Measurements from ENCODE around the gene YIPF4.
"Not testable (repeated sequence)": the region's sequence is repeated elsewhere in the genome, so short reads cannot be mapped to it uniquely, and the experiment has no call there.

Gene YIPF4

DNA sequence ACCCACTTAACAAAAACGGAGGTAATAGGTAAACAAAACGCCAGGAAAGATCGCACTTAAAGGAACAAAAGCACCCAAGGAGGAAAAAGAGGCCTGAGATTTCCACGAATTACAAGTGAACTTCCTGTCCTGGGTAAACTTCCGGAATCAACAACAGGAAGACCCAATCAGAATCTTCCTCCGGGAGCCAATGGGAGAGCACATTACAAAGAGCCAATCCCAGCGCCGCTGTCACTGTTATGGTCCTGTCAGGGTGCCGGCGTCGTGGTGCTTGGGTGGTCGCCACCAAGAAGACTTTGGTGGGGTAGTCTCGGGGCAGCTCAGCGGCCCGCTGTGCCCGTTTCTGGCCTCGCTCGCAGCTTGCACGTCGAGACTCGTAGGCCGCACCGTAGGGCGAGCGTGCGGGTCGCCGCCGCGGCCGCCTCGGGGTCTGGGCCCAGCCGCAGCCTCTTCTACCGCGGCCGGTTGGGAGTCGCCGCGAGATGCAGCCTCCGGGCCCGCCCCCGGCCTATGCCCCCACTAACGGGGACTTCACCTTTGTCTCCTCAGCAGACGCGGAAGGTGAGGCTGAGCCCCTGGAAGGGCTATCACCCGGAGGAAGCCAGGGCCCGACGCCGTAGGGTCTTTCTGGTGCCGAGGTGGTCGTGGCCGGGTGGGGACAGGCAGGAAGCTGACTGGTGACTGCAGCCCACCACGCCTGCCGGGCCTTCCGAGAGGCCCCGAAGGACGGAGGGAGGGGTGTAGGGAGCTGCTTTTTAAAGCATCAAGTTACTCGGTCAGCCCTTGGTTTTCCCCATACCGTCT, at the start of gene YIPF4:
YIPF4 (plus strand) TSS at position 231 of the 804 bp plus-strand sequence; CDS start at position 483, 252 bp downstream.
- DNase-seq, result peak; percentile 88

DNA sequence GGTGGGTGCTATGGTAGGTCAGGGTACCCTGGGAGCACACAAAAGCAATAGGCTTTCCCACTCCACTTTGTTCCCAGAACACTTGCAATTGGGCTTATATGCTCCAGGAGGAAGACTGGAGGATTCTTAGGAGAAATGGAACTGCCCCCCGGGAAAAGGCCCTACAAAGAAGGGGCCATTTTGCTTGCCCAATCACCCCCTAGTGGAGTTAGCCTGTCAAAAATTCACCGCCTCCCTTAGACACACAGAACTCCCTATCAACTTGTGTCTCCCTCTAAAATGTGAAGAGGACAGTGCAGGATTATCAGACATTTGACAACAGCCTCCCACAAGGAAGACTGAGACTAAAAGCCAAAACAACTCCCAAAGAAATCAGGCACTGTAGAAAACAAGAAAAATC, 49.5 kb upstream of the YIPF4 start:
- DNase-seq, result no peak

DNA sequence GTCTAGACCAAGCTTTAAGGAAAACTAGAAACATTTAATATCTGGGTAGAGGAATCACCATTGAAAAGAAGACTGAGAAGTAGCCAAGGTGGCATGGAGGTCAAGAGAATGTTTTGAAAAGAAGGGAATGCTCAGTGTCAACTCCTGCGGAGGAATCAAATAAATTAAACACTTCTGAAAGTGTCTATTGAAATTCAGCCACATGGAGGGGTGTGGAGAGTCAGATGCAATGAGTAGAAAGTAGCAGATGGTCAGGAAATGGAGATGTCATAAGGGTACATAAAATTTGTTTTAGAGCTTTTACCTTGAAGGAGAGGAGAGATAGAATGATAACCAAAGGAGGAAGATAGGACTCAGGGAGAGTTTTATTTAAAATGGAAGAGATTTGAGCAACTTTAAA, 48.1 kb upstream of the YIPF4 start:
- DNase-seq, result no peak

DNA sequence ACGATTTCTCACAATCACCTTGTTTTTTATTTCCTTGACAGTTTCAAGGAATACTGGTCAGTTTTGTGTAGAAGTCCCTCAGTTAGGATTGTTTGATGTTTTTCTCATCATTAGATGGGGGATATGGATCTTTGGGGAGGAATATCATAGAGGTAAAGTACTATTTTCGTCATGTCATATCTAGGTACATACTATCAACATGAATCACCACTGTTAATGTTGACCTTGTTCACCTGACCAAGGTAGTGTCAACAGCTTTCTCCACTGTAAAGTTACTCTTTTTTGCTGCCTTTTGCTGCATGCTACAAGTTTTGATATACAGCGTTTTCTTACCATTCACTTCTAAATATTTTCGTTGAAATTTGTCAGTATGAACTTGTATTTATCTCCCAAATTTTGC, 45.7 kb upstream of the YIPF4 start:
- DNase-seq, result no peak

DNA sequence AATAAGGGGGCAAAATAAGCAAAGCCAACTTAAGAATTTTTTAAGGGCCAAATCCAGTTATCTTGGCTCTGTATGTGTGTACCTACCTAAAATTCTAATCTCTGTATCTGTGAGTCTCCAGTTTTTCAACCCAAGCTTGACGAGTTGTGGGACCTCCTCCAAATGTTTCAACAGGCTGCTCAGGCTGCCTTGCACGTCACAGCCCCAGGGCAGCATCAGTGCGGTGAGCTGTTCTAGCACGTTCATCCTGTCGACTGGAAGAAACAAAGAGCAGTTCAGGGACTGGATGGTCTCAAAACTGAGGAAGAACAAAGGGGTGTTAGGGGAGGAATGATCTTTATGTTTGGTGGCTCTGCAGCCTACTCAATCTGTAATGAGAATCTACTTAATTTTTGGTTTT, 42.4 kb upstream of the YIPF4 start:
- no peak for DNase-seq

DNA sequence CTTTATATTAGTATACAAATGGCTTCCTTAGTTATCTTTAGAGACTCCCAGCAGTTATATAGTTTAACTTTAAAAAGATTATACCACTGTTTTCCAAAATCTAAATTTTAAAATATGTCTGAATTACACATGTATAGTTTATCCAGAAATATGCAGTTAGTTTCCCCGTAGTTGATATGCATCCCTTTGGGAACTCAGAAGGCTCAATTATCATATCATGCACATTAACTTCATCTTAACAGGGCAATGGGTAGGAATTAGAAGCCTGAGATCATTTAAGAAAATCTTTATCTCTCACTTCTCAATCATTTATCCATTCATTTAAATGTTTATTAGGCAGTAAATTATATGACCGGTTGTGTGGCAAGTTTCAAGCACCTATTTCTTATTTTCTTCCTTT, 40.2 kb upstream of the YIPF4 start:
- no peak for DNase-seq

DNA sequence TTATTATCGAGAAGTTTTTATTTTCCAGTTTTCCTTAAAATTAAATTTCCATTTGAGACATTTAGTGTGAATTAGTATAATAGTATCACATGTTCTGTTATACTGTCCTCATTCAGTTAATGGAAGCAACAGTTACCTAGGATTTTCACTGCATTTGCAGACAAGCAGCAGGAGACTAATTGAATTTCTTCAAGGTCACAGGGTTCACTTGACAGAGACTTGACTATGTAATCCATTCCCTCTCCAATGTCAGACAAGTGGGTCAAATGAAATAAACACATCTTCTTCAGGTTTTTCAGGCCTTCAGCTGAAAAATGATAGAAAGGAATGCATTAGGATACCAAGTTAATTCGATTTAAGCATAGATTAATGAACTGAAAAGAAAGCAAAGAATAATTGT, 39.7 kb upstream of the YIPF4 start:
- DNase-seq, result no peak

DNA sequence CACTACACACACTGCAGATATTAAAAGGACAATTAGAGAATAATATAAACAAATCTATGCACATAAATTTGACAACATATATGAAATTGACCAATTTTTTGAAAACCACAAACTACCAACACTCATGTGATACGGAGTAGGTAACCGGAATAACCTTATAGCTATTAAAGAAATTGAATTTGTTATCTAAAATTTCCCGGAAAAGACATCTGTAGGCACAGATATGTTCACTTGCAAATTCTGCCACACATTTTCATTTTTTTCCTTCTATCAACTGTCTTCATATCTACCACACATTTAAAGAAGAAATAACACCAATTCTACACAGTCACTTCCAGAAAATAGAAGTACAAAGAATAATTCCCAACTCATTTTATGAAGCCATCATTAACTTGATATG, 35.4 kb upstream of the YIPF4 start:
- no peak for DNase-seq

DNA sequence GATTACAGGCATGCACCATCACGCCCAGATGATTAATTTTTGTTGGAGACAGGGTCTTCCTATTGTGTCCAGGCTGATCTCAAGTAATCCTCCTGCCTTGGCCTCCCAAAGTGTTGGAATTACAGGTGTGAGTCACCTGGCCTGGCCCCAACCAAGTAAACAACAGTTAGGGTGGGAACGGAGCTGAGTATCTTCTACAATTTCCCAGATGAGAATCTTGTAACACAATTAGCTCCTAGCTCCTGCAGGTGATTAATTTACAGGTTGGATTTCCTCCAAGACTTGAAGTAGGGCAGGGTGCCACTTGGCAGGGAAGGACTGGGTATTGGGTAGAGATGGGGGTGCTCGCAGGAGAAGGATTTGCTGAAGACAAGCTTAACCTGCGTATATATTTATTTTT, 30.8 kb upstream of the YIPF4 start:
- no peak for DNase-seq

DNA sequence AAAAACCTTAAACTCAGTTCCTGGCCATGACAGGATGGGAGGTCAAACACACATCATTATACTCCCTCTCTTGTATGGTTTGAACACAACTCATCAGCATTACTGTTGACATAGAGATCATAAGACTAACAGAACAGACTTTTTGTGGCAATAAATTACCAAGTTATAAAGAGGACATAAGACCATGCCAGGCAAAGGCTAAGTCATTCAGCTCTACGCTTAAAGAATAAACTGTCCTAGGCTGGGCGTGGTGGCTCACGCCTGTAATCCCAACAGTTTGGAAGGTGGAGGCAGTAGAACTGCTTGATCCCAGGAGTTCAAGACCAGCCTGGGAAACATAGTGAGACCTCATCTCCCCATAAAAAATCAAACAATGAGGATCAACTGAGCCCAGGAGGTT, 29.4 kb upstream of the YIPF4 start:
- no peak for DNase-seq

DNA sequence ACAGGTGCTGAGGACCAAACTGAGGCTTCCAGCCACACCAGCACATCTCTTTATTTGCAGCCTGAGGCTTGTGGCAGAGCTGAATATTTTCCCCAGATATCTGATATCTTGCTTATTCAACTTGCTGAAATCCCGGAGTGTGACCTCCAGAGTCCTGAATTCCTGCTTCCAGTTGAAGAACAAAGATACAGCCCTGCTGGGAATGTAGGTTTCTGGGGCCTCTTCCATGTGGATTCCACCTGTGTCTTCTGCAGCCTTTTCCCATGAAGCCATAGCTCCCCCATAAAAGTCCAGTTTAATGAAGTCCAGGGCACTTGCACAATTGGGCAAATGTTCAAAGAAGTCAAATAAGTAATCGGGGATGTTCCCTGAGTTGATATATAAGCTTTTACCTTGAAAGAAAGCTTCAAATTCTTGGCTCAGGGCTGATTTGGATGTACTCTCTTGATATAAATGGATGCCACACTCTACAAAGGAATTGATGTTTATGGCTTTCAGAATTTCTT, 27.9 kb upstream of the YIPF4 start:
- DNase-seq, result no peak

DNA sequence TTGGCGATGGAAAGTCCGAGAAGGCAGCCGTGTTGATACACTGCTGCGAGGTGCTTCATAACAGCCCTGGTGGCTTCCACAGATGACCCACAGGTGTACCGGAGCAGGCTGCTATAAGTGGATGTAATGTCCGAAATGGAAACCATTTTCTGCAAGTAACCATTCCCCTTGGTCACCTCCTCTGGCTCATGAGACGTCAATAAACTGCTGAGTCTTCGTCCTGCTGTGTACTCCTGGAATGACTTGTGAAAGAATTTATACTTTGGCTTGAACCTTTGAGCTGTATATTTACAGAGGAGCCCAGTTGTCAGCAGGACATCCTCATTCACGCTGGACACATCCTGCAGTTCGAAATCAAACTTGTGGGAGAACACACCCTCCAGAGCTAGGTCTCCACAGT, 27.4 kb upstream of the YIPF4 start:
- DNase-seq, result no peak

DNA sequence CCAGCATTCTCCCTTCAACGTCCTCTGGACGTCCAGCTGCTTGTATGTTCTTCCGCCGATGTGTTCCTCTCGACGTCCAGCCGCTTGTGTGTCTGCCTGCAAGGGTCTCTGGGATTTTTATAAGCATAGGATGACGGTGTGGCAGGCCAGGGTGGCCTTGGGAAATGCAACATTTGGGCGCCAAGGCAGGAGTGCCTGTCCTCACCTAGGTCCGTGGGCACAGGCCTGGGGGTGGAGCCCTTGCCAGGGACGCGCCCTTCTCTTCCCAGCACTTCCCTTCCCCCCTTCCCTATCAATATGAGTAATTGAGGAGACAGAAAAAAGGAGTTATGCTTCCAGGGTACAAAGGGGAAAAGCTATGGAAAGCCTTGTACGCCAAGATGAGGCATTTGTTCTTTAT, 19.5 kb upstream of the YIPF4 start:
- DNase-seq, result no peak

DNA sequence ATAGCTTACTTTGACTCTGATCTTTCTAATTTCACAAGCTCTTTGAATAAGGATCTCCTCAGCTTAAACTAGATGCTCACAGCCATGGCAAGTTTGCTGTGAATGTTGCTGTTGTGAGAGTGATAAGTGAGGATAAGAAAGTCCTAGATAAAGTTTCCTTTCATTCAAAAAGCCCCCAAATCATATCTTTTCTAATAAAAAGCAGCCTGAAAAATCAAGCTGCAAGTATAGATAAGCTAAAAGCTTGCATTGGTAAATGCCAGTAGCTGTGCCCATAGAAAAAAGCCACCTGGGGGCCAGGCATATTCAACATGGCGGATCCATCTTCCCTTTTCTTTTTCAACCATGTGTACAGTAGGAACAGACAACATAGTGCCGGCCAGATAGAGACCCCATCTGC, 17.3 kb upstream of the YIPF4 start:
- no peak for DNase-seq

DNA sequence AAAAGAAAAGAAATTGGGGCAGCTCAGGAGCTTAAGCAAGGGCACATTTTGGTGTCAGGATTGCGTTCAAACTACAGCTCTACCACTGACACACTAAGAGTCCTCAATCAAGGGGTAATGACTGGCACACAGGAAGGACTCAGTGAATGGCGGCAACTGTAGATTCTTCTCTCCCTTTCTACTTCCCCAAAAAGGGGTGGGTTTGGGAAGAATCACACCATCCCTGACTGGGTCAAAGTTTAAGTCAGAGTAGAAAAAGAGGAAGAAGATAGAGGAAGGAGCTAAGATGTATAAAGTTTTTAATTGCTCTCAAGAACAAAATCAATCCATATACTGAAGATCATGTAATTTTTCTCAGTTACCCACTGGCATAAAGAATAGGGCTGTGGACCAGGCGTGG, 15.6 kb upstream of the YIPF4 start:
- DNase-seq, result no peak

DNA sequence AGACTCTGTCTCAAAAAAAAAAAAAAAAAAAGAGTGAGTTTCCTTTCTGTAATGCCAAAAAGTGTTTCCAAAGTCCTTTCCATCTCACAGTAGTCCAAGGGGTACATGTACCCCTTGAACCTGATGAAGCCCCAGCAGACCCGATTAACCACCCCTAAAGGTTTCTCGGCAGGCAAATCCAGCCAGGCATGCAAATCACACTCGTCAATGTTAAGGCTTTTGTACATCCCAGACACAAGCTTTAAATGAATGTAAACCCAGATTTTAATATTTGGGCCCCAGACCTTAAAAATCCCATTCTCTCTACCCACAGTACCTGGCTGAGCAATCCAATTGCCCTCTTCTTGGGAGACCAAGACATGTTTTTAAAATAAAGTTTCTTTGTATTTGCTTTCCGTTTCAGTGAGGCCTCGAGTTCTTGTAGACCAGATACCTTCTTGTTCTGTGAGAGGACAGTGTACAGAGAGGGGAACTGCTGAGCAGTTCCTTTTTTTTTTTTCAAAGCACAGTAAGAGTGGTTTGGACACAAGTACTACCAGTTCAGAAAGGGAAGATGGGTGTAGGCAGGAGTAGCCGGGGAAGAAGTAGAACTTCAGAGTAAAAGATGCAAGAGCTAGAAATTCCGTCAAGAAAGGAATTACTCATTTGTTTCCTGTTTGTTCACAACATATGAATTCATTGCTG, 13.1 kb upstream of the YIPF4 start, which contains the start of gene NLRC4:
NLRC4 (minus strand) TSS at position 465 of the 684 bp plus-strand sequence. CDS start 8,111 bp downstream, outside the sequence.
- DNase-seq, result no peak

DNA sequence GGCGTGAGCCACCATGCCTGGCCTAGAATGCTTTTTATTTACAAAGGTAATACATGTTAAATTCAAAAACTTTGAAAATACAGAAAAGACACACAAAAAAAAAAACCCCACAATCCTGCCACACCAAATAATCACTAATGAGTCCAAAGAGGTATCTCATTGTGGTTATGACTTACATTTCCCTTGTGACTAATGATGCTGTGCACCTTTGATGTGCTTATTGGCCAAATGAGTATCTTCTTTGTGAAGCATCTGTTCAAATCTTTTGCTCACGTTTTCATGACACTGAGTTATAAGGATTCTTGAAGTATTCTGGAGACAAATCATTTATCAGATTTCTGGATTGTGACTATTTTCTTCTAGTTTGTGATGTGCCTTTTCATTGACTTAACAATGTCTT, 6.6 kb upstream of the YIPF4 start:
- DNase-seq, result no peak

DNA sequence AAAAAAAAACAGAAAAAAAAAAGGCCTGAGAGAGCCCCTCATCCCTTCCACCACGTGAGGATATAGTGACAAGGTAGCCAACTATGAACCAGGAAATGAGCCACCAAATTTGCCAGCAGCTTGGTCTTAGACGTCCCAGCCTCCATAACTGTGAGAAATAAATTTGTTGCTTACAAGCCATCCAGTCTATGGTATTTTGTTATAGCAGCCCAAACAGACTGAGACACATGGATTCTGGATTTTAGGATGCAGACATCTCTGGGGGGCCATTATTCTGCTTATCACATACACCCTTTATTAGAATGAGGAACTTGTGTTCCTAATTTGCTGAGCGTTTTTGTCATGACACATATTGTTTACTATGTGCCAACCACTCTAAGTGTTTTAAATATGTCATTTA, 5.4 kb upstream of the YIPF4 start:
- no peak for DNase-seq

DNA sequence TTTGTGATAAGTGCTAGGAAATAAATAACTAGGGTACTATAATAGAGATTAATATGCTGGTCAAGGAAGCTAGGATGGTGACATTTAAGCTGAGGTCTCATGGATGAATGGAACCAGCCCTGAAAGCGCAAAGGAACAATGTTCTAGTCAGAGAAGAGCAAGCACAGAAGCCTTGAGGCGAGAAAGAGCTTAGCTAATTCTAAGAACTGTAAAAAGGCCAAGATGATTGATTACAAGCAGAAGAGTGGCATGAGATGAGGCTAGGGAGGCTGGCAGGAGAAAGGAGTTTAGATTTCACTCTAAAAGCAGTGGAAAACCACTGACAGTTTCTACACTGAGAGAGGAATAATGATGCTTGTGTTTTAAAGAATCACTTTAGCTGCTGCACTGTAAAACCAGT, 3.4 kb upstream of the YIPF4 start:
- no peak for DNase-seq

DNA sequence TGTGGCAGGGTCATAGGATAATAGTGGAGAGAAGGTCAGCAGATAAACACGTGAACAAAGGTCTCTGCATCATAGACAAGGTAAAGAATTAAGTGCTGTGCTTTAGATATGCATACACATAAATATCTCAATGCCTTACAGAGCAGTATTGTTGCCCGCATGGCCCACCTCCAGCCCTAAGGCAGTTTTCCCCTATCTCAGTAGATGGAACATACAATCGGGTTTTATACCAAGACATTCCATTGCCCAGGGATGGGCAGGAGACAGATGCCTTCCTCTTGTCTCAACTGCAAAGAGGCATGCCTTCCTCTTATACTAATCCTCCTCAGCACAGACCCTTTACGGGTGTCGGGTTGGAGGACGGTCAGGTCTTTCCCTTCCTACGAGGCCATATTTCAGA, 1.9 kb upstream of the YIPF4 start:
- DNase-seq, result not testable (repeated sequence)

DNA sequence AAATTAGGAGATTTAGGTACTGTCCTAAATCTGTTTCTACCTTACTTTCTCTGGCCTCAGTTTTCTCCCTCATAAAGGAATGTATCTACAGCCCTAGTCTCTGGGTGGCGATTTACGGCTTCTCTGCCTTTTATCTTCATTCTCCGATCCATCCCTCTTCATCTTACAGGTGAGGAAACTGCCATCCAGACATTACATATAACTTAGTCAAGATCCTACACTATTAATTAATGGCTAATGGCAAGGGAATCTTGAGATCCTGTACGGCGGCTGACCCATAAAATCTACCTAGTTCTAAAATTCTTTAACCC, 386 bp upstream of the YIPF4 start:
- DNase-seq, result no peak

DNA sequence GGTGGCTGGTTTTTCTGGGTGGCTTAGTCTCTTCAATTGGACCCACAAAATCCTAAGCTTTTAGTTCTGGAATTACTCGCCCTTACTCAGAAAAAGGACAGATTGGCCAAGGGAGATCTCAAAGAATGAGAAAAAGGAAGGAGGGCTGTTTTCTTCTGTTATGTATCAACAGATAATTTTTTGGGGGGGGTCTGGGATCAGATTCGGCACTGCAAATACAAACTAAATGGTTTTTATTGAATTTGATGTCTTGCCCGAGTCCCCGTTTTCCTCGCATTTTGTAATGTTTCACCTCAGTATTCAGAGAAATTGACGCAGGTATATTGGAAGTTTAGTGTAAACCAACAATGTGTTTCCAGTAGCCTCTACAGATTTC, 762 bp downstream of the YIPF4 start:
- no peak for DNase-seq

DNA sequence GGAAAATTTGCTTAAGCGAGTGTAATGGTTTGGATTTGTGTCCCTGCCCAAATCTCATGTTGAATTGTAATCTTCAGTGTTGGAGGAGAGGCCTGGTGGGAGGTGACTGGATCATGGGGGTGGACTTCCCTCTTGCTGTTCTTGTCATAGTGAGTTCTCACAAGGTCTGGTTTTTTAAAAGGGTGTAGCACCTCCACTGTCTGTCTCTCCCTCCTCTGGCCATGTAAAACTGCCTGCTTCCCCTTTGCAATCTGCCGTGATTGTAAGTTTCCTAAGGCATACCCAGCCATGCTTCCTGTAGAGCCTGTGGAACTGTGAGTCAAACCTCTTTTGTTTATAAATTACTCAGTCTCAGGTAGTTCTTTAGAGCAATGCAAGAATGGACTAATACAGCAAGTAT, 6.6 kb downstream of the YIPF4 start:
- no peak for DNase-seq

DNA sequence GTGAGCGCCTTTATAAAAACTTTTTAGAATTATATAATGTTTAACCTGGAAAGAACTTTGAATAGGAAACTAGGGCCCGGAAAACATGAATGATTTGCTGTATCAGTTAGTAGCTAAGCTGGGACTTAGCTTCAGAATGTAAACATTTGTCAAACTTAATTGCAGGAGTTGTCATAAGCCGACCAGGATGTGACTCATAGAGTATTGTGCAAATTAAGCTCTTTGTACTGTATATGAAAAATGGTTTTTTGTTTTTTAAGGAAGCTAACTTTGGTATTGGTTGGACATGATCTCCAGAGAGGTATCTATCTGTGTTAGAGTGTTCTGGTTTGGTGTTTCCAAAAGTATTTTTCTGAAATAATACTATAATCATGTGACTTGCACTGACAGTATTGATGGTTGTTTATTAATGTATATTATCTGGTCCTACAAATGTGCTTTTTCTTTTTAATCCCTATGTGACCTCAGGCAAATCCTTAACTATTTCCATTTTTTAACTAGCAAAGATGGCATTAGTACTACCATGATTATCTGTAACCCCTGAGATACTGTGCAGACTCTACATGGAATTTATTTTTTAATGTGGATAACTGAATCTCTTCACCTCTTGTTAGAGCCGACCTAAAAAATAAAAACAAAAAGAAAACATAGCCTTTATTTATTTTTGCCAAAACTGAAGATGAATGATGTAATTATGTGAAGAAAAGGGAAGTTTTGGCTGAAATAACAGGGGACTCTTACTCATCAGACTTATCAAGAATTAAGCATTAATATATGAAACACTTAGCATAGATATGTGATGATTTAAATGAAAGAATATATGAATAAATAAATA, 11.7 kb downstream of the YIPF4 start:
- no peak for DNase-seq

Data from activated CD4-positive, alpha-beta T cell treated with anti-CD3 and anti-CD28 coated beads, Interleukin-2, amount 50 U/mL, for 1 hour (primary cell).